ENCODE results near the gene SORCS1.

The SORCS1 gene

DNA sequence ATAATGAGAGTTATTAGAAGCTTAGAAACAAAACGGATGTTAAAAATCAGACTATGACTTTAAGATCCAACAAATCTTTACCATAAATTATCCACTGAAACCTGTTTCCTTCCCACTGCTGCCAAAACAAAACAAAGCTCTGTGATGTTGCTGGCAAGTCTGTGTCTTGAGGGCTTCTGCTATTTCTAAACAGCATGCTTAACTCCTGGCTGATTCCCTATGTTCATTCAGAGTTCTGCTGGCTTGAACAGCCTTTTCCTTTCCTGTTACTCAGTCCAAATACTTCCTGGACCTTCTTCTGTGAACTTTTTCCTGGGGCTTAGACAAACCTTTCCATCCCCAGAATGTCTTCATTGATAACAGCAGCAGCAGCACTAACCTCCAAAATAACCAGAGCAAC is 448.1 kb downstream of the SORCS1 start:
- POLR2A ChIA-PET, result no interaction called here
- CTCF ChIA-PET, result interaction anchor here (1.0 kb wide), 1 partner anchor 11 kb away, joined by 4 read pairs; no protein-coding TSS in a partner anchor
- no peak for DNase-seq (ENCODE audit: extremely low spot score)
- TF ChIP-seq NFRKB (IDR thresholded peaks at IDR 0.05) (no peak), FOXA1 (IDR thresholded peaks at IDR 0.05) (no peak), HDGF (IDR thresholded peaks at IDR 0.05; ENCODE audit: borderline replicate concordance) (no peak), SUZ12 (IDR thresholded peaks at IDR 0.05) (no peak), LEF1 (IDR thresholded peaks at IDR 0.05; ENCODE audit: borderline replicate concordance) (no peak), SP1 (IDR thresholded peaks at IDR 0.05) (no peak), BHLHE40 (IDR thresholded peaks at IDR 0.05; ENCODE audit: borderline replicate concordance) (no peak), ZNF384 (IDR thresholded peaks at IDR 0.05) (no peak), L3MBTL2 (conservative IDR thresholded peaks at IDR 0.05) (no peak), FOXK2 (IDR thresholded peaks at IDR 0.05) (no peak), CTBP1 (IDR thresholded peaks at IDR 0.05; ENCODE audit: borderline replicate concordance) (no peak), ELF4 (IDR thresholded peaks at IDR 0.05) (no peak), PKNOX1 (IDR thresholded peaks at IDR 0.05) (no peak), TARDBP (IDR thresholded peaks at IDR 0.05) (no peak), ARNT (IDR thresholded peaks at IDR 0.05) (no peak), FOXM1 (IDR thresholded peaks at IDR 0.05; ENCODE audit: borderline replicate concordance) (no peak)

DNA sequence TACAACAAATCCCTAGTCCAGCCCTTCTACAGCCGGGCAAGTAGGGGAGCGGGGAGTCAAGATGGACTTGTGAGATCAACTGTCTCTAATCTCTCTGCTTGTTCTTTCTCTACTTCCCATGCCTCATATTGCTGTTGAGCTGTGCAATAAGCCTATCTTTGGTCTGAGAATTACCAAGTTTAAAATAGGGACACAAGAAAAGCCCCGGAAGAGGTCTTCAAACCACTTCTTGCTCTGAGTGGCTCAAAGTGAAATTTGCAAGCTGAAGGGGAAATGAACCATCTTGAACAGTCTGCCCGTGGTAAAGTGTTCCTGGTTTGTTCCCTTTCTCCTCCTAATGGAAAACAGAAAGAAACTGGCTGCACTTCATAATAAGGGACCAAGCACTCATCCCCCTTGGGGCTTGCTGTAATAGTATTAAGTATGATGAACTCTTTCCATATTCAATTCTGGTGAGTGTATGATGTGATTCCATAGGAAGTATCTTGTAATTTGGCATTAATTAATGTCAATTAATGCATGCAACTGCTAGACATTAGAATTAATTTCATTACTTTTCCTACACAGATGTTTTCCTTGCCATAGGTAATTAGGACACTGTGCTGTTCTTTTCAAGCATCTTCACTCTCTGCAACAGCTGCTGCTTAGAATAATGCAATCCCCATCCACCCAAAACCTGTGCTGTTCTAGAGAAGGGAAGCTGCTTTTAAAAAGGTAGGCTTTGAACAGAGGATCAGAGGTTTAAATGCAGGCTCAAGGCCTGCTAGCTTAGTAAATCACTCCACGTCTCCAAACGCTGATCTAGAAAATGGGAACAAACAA is 449.6 kb downstream of the SORCS1 start:
- TF ChIP-seq HDGF (IDR thresholded peaks at IDR 0.05; ENCODE audit: borderline replicate concordance) (no peak), BHLHE40 (IDR thresholded peaks at IDR 0.05; ENCODE audit: borderline replicate concordance) (no peak), PKNOX1 (IDR thresholded peaks at IDR 0.05) (no peak), SP1 (IDR thresholded peaks at IDR 0.05) (no peak), ZNF384 (IDR thresholded peaks at IDR 0.05) (no peak), FOXM1 (IDR thresholded peaks at IDR 0.05; ENCODE audit: borderline replicate concordance) (no peak), CTBP1 (IDR thresholded peaks at IDR 0.05; ENCODE audit: borderline replicate concordance) (no peak), LEF1 (IDR thresholded peaks at IDR 0.05; ENCODE audit: borderline replicate concordance) (no peak), FOXK2 (IDR thresholded peaks at IDR 0.05) (no peak), ELF4 (IDR thresholded peaks at IDR 0.05) (no peak), NFRKB (IDR thresholded peaks at IDR 0.05) (no peak), TARDBP (IDR thresholded peaks at IDR 0.05) (no peak), FOXA1 (IDR thresholded peaks at IDR 0.05) (no peak), L3MBTL2 (conservative IDR thresholded peaks at IDR 0.05) (no peak), SUZ12 (IDR thresholded peaks at IDR 0.05) (no peak), ARNT (IDR thresholded peaks at IDR 0.05) (no peak)
- ChIA-PET POLR2A (no interaction called here), CTCF (interaction anchor here (0.6 kb wide), 1 partner anchor 495 kb away, joined by 3 read pairs; no protein-coding TSS in a partner anchor)
- DNase-seq (ENCODE audit: extremely low spot score), result no peak

DNA sequence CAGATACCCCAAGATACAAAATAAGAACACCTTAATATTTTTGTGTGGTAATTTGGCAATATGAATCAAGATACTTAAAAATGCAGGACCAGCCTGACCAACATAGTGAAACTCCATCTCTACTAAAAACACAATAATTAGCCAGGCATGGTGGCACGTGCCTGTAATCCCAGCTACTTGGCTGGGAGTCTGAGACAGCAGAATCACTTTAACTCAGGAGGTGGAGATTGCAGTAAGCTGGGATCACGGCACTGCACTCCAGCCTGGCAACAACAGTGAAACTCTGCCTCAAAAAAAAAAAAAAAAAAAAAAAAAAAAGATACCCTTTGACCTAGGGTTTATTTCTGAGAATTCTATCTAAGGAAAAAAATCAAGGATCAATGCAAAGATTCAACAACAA is 450.7 kb downstream of the SORCS1 start:
- ChIA-PET CTCF (no interaction called here), POLR2A (no interaction called here)
- TF ChIP-seq PKNOX1 (IDR thresholded peaks at IDR 0.05) (no peak), ELF4 (IDR thresholded peaks at IDR 0.05) (no peak), LEF1 (IDR thresholded peaks at IDR 0.05; ENCODE audit: borderline replicate concordance) (no peak), SUZ12 (IDR thresholded peaks at IDR 0.05) (no peak), BHLHE40 (IDR thresholded peaks at IDR 0.05; ENCODE audit: borderline replicate concordance) (no peak), FOXK2 (IDR thresholded peaks at IDR 0.05) (no peak), ZNF384 (IDR thresholded peaks at IDR 0.05) (no peak), NFRKB (IDR thresholded peaks at IDR 0.05) (no peak), TARDBP (IDR thresholded peaks at IDR 0.05) (no peak), SP1 (IDR thresholded peaks at IDR 0.05) (no peak), L3MBTL2 (conservative IDR thresholded peaks at IDR 0.05) (no peak), HDGF (IDR thresholded peaks at IDR 0.05; ENCODE audit: borderline replicate concordance) (no peak), CTBP1 (IDR thresholded peaks at IDR 0.05; ENCODE audit: borderline replicate concordance) (no peak), FOXM1 (IDR thresholded peaks at IDR 0.05; ENCODE audit: borderline replicate concordance) (no peak), ARNT (IDR thresholded peaks at IDR 0.05) (no peak), FOXA1 (IDR thresholded peaks at IDR 0.05) (no peak)
- no peak for DNase-seq (ENCODE audit: extremely low spot score)

GRCh38 chr10:106712988-106713387 is 451.5 kb downstream of the SORCS1 start:
- ChIA-PET CTCF (interaction anchor here (1.2 to 1.4 kb wide), 2 partner anchors 13 to 551 kb away, joined by 3 read pairs; no protein-coding TSS in a partner anchor), POLR2A (no interaction called here)
- DNase-seq (ENCODE audit: extremely low spot score), result no peak
- TF ChIP-seq LEF1 (IDR thresholded peaks at IDR 0.05; ENCODE audit: borderline replicate concordance), result no peak
- no peak for TF ChIP-seq FOXM1 (IDR thresholded peaks at IDR 0.05; ENCODE audit: borderline replicate concordance)
- no peak for TF ChIP-seq SP1 (IDR thresholded peaks at IDR 0.05)
- no peak for TF ChIP-seq FOXA1 (IDR thresholded peaks at IDR 0.05)
- TF ChIP-seq HDGF (IDR thresholded peaks at IDR 0.05; ENCODE audit: borderline replicate concordance), result no peak
- no peak for TF ChIP-seq BHLHE40 (IDR thresholded peaks at IDR 0.05; ENCODE audit: borderline replicate concordance)
- TF ChIP-seq NFRKB (IDR thresholded peaks at IDR 0.05), result no peak

DNA sequence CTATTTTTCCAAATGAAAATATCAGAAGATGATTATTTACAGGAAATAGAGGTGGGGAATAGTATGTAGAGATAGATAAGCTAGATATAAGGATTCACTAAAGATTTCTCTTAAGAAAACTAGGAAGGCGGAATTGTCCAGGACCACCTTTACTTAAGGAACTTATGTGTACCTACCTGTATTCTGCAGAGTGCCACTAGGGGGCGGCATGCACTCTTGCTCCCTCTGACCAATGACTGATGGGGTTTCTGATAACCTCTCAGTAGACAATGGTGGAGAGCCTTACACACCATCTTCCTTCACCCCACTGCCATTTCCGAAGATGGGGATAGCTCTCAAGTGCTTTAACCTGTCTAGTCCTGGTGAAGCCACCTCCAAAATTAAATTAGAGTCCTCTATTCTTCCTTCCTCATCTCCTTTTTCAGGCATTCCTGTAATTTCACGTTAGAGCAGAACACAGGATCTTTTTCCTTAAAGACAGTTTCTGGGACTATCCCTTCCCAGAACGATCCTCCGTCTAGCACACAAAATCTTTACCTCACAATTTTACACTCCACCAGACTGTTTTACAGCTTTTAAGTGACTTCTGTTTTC is 453.1 kb downstream of the SORCS1 start:
- no peak for TF ChIP-seq ZNF384 (IDR thresholded peaks at IDR 0.05)
- no peak for TF ChIP-seq NFRKB (IDR thresholded peaks at IDR 0.05)
- TF ChIP-seq PKNOX1 (IDR thresholded peaks at IDR 0.05), result no peak
- TF ChIP-seq ELF4 (IDR thresholded peaks at IDR 0.05), result no peak
- no peak for TF ChIP-seq FOXK2 (IDR thresholded peaks at IDR 0.05)
- no peak for TF ChIP-seq CTBP1 (IDR thresholded peaks at IDR 0.05; ENCODE audit: borderline replicate concordance)
- no peak for TF ChIP-seq HDGF (IDR thresholded peaks at IDR 0.05; ENCODE audit: borderline replicate concordance)
- TF ChIP-seq SP1 (IDR thresholded peaks at IDR 0.05), result no peak
- no peak for TF ChIP-seq ARNT (IDR thresholded peaks at IDR 0.05)
- TF ChIP-seq FOXA1 (IDR thresholded peaks at IDR 0.05), result no peak
- TF ChIP-seq L3MBTL2 (conservative IDR thresholded peaks at IDR 0.05), result no peak
- TF ChIP-seq SUZ12 (IDR thresholded peaks at IDR 0.05), result no peak
- no peak for TF ChIP-seq BHLHE40 (IDR thresholded peaks at IDR 0.05; ENCODE audit: borderline replicate concordance)
- TF ChIP-seq FOXM1 (IDR thresholded peaks at IDR 0.05; ENCODE audit: borderline replicate concordance), result no peak
- TF ChIP-seq LEF1 (IDR thresholded peaks at IDR 0.05; ENCODE audit: borderline replicate concordance), result no peak
- TF ChIP-seq TARDBP (IDR thresholded peaks at IDR 0.05), result no peak
- peak; percentile 78 for DNase-seq (ENCODE audit: extremely low spot score)
- CTCF ChIA-PET, result interaction anchor here (0.7 to 1.2 kb wide), 2 partner anchors 12 to 13 kb away, joined by 3 read pairs; no protein-coding TSS in a partner anchor
- POLR2A ChIA-PET, result no interaction called here

Measured in HEK293T (cell line).